Duodenal mucosa (tissue), 2 donors: ENCODE results near the gene GARRE1.
"Not testable (repeated sequence)": the region's sequence is repeated elsewhere in the genome, so short reads cannot be mapped to it uniquely, and the experiment has no call there.

ENCODE experiments used
- H3K27ac ChIP-seq: one replicate; pipeline ENCODE4 v1.7.0; 2013; ENCODE audit warnings: low read depth, low read length
- H3K27me3 ChIP-seq, 2 donors: one replicate each; pipeline ENCODE4 v1.7.0; 2013; ENCODE audit warnings: low read length in 2 of 2, control low read depth in 1 of 2; ENCODE audit not compliant: insufficient read depth in 2 of 2, control insufficient read depth in 1 of 2
- H3K36me3 ChIP-seq, 2 donors: one replicate each; pipeline ENCODE4 v1.7.0; 2013; ENCODE audit warnings: low read length in 2 of 2, control low read depth in 1 of 2; ENCODE audit not compliant: insufficient read depth in 2 of 2, control insufficient read depth in 1 of 2
- H3K4me1 ChIP-seq, 2 donors: one replicate each; pipeline ENCODE4 v1.7.0; 2013; ENCODE audit warnings: low read length in 2 of 2, control low read depth in 1 of 2; ENCODE audit not compliant: insufficient read depth in 2 of 2, control insufficient read depth in 1 of 2
- H3K4me3 ChIP-seq, 2 donors: one replicate each; pipeline ENCODE4 v1.7.0; 2013; ENCODE audit warnings: low read length in 2 of 2, low read depth in 1 of 2
- H3K9ac ChIP-seq, 2 donors: one replicate each; pipeline ENCODE4 v1.7.0; 2013; ENCODE audit warnings: low read length in 2 of 2, low read depth in 1 of 2
- H3K9me3 ChIP-seq, 2 donors: one replicate each; pipeline ENCODE4 v1.7.0; 2013; ENCODE audit warnings: low read length in 2 of 2, control low read depth in 1 of 2; ENCODE audit not compliant: control insufficient read depth in 1 of 2

The GARRE1 gene

GRCh38 chr19:34243876-34244578 is 10.3 kb upstream of the GARRE1 start:
- Histone ChIP-seq H3K36me3 (no peaks in the 10 kb centered on the region), H3K4me1 (no peaks in the 10 kb centered on the region), H3K9me3 (no peaks in the 10 kb centered on the region), H3K27ac (no peak overlapping the region), H3K4me3 (no peak overlapping the region), H3K27me3 (no peaks in the 10 kb centered on the region), H3K9ac (no peak overlapping the region)

DNA sequence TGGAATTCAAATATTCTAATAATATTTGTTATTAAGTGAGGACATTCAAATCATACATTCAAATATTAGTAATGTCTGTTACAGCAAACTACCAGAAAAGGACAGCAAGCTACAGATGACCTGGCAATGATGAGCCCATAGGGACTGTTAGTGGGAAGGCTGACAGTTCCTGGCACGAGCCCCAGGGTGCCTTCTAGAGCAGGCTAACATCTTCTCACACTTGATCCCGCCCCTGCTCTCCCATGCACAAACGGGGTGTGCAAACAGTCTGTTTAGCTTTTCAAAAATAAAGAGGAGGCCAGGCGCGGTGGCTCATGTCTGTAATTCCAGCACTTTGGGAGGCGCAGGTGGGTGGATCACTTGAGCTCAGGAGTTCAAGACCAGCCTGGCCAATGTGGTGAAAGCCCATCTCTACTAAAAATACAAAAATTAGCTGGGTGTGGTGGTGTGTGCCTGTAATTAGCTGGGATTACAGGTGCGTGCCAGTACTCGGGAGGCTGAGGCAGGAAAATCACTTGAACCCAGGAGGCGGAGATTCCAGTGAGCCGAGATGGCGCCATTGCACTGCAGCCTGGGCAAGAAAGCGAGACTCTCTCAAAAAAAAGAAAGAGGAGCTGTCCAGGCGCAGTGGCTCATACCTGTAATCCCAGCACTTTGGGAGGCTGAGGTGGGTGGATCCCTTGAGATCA is 9.6 kb upstream of the GARRE1 start:
- H3K27ac ChIP-seq: no peak overlapping the region
- H3K9ac ChIP-seq: no peak overlapping the region
- H3K36me3 ChIP-seq: no peaks in the 10 kb centered on the region
- H3K9me3 ChIP-seq: no peaks in the 10 kb centered on the region
- H3K4me1 ChIP-seq: no peaks in the 10 kb centered on the region
- H3K4me3 ChIP-seq: no peak overlapping the region
- H3K27me3 ChIP-seq: no peaks in the 10 kb centered on the region

GRCh38 chr19:34246340-34246739 is 8.0 kb upstream of the GARRE1 start:
- no peak overlapping the region for H3K27ac ChIP-seq
- no peaks in the 10 kb centered on the region for H3K27me3 ChIP-seq
- H3K9me3 ChIP-seq: no peaks in the 10 kb centered on the region
- H3K36me3 ChIP-seq: no peaks in the 10 kb centered on the region
- no peak overlapping the region for H3K9ac ChIP-seq
- H3K4me3 ChIP-seq: no peak overlapping the region
- H3K4me1 ChIP-seq: no peaks in the 10 kb centered on the region

DNA sequence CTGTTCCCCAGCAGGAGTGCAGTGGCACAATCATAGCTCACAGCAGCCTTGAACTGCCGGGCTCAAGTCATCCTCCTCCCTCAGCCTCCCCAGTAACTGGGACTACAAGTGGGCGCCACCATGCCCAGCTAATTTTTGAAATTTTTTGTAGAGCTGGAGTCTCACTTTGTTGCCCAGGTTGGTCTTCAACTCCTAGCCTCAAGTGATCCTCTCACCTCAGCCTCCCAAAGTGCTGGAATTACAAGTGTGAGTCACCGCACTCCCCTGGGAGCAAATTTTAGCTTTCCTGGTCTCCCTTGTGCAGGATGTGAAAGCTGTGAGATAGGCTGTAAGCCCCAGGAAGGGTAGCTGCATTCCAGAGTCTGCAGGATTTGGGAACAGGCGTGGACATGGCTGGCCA is 5.4 kb upstream of the GARRE1 start:
- H3K27ac ChIP-seq: no peak overlapping the region

DNA sequence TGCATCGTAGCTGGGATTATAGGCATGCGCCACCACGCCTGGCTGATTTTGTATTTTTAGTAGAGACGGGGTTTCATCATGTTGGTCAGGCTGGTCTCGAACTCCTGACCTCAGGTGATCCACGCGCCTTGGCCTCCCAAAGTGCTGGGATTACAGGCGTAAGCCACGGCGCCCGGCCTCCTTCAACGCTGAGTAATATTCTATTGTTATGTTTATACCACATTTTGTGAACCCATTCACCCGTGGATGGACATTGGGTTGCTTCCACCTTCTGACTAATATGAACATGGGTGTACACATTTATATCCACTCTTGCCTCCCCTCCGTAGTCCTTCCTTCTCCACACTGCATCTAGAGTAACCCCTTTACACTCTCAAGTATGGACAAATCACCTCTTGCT is 1.2 kb upstream of the GARRE1 start:
- not testable (repeated sequence) for H3K4me1 ChIP-seq, H3K27ac ChIP-seq, H3K9me3 ChIP-seq, H3K4me3 ChIP-seq, H3K36me3 ChIP-seq, H3K27me3 ChIP-seq, H3K9ac ChIP-seq

More for the DNA sequence above, 5.4 kb upstream of the GARRE1 start:
- no peaks in the 10 kb centered on the region for H3K9me3 ChIP-seq
- H3K27me3 ChIP-seq: no peaks in the 10 kb centered on the region
- H3K4me3 ChIP-seq: no peak overlapping the region
- no peaks in the 10 kb centered on the region for H3K36me3 ChIP-seq
- H3K4me1 ChIP-seq: no peaks in the 10 kb centered on the region
- no peak overlapping the region for H3K9ac ChIP-seq

DNA sequence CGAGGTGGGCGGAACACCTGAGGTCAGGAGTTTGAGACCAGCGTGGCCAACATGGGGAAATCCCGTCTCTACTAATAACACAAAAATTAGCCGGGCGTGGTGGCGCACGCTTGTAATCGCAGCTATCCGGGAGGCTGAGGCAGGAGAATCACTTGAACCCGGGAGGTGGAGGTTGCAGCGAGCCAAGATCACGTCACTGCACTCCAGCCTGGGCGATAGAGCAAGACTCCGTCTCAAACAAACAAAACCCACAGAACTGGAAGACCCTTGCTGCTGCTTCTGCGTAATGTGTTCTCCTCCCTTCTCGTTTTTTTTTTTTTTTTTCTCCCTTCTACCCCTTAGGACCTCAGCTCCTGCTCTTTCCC is 691 bp upstream of the GARRE1 start:
- not testable (repeated sequence) for H3K4me1 ChIP-seq, H3K36me3 ChIP-seq, H3K27ac ChIP-seq, H3K9me3 ChIP-seq, H3K27me3 ChIP-seq
- Histone ChIP-seq H3K4me3 (peak overlapping the region; percentile 84 to 99), H3K9ac (peak overlapping the region; percentile 89 to 93)

- Histone ChIP-seq H3K4me3 (peak overlapping the region; percentile 74 to 78), H3K27ac (peak overlapping the region; percentile 46), H3K36me3 (no peaks in the 10 kb centered on the region), H3K9me3 (no peaks in the 10 kb centered on the region), H3K9ac (peak overlapping the region; percentile 53 to 66), H3K27me3 (no peaks in the 10 kb centered on the region), H3K4me1 (peaks cover 0 to 8% of the 10 kb centered on the region in 2 donors)
Observed at GRCh38 chr19:34254698-34255432, 511 bp downstream of the GARRE1 start.

DNA sequence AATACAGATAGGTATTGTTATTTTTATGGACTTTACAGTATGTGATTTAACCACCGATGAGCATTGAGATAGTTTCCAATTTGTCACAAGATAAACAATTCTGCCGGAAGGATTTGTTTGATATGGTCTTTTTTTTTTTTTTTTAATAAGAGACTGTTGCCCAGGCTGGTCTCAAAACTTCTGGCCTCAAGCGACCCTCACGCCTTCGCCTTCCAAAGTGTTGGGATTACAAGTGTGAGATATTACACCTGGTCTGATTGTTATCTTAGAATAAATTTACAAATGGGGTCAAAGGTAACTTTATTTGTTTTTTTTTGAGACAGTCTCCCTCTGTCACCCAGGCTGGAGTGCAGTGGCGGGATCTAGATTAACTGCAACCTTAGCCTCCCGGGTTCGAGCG is 1.2 kb downstream of the GARRE1 start:
- H3K9ac ChIP-seq: peak overlapping the region; percentile 53 to 66
- no peak overlapping the region for H3K27ac ChIP-seq
- H3K9me3 ChIP-seq: no peaks in the 10 kb centered on the region
- peak overlapping the region; percentile 74 to 78 for H3K4me3 ChIP-seq
- H3K27me3 ChIP-seq: no peaks in the 10 kb centered on the region
- H3K4me1 ChIP-seq: peaks cover 0 to 8% of the 10 kb centered on the region in 2 donors
- no peaks in the 10 kb centered on the region for H3K36me3 ChIP-seq

GRCh38 chr19:34256835-34257558 is 2.6 kb downstream of the GARRE1 start:
- no peak overlapping the region for H3K27ac ChIP-seq
- H3K36me3 ChIP-seq: no peaks in the 10 kb centered on the region
- H3K4me1 ChIP-seq: peaks cover 9 to 10% of the 10 kb centered on the region in 2 donors
- H3K27me3 ChIP-seq: no peaks in the 10 kb centered on the region
- H3K9me3 ChIP-seq: no peaks in the 10 kb centered on the region
- H3K9ac ChIP-seq: no peak overlapping the region
- no peak overlapping the region for H3K4me3 ChIP-seq

DNA sequence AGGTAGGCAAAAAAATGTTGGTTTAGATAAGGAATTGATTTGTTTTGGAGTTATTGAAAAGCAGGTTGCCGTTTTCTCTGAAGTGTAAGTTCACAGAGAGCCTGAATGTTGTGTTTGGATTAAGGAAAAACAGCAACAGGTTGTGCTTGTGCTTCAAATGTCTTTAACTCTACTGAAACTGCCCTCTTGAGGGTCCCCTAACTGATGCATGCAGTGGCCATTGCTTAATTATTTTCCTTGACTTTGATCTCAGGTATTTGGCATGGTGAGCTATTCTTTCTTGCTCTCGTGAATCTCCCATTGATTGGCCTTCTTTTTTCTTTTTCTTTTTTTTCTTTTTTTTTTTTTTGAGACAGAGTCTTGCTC is 3.2 kb downstream of the GARRE1 start:
- Histone ChIP-seq H3K27ac (no peak overlapping the region), H3K9me3 (no peaks in the 10 kb centered on the region), H3K4me3 (no peak overlapping the region), H3K9ac (no peak overlapping the region), H3K4me1 (peaks cover 9 to 10% of the 10 kb centered on the region in 2 donors), H3K36me3 (no peaks in the 10 kb centered on the region), H3K27me3 (no peaks in the 10 kb centered on the region)
